Middle frontal gyrus (tissue), 1 donor: ENCODE data around the gene ST7.

Experiments used
- DNase-seq: peaks from one replicate; pipeline ENCODE4 v3.0.0-alpha.2; 2015; ENCODE audit warnings: low spot score; ENCODE audit errors: extremely low spot score

The ST7 gene

GRCh38 chr7:117264716-117265115, 311.4 kb downstream of the ST7 start:
- DNase-seq, result no peak

GRCh38 chr7:117269417-117269816, 316.1 kb downstream of the ST7 start:
- no peak for DNase-seq

- no peak for DNase-seq
These were observed 316.6 kb downstream of the ST7 start for GRCh38 chr7:117269886-117270285.

- DNase-seq, result no peak
These were observed 317.1 kb downstream of the ST7 start for GRCh38 chr7:117270371-117270770.

GRCh38 chr7:117271566-117271965, 318.3 kb downstream of the ST7 start:
- no peak for DNase-seq

- DNase-seq, result no peak
These were observed 318.9 kb downstream of the ST7 start for GRCh38 chr7:117272017-117272759.

GRCh38 chr7:117273325-117273724, 320.0 kb downstream of the ST7 start:
- DNase-seq, result no peak

- DNase-seq, result no peak
These were observed 320.5 kb downstream of the ST7 start for GRCh38 chr7:117273814-117274225.

GRCh38 chr7:117274951-117275350, 321.6 kb downstream of the ST7 start:
- DNase-seq, result no peak

GRCh38 chr7:117277576-117277975, 324.3 kb downstream of the ST7 start:
- no peak for DNase-seq

- DNase-seq, result no peak
These were observed 324.7 kb downstream of the ST7 start for GRCh38 chr7:117278040-117278439.

GRCh38 chr7:117279203-117279602, 325.9 kb downstream of the ST7 start:
- DNase-seq, result no peak
